CD14-positive monocyte (primary cell): Measurements from ENCODE around the gene TMEM273. TPM values are rescaled to one million over a fixed set of nuclear protein-coding genes. Genes with fewer than 3 reads are reported as not detected.

ENCODE experiments used
- DNase-seq, 3 donors: peaks; one replicate each; pipeline ENCODE4 v3.0.0-alpha.2; 2011 to 2022
- H2AFZ ChIP-seq: 2 replicates; pipeline ENCODE4 v1.6.0; 2012; ENCODE audit warnings: mild to moderate bottlenecking, low read depth, low read length, inconsistent platforms; ENCODE audit not compliant: insufficient read depth, poor library complexity, severe bottlenecking
- H3K27ac ChIP-seq, 2 donors: 1 replicate in 1 of 2; 2 replicates in 1 of 2; pipeline ENCODE4 v1.5.1; 2012 to 2013; ENCODE audit warnings: low read length in 2 of 2, control low read depth in 1 of 2, inconsistent platforms in 1 of 2, low read depth in 1 of 2, mild to moderate bottlenecking in 1 of 2
- H3K27me3 ChIP-seq, 2 donors: one replicate each; pipeline versions ENCODE4 v1.6.0 to v1.6.1; 2011 to 2013; ENCODE audit warnings: low read length in 2 of 2; ENCODE audit not compliant: control insufficient read depth in 2 of 2, insufficient read depth in 2 of 2
- H3K36me3 ChIP-seq, 2 donors: replicated peaks in 1 of 2; 1 replicate in 1 of 2; 2 replicates in 1 of 2; pipeline versions ENCODE4 v1.5.1 to v1.6.1; 2012 to 2013; ENCODE audit warnings: low read length in 2 of 2, control low read depth in 1 of 2, inconsistent platforms in 1 of 2, mild to moderate bottlenecking in 1 of 2; ENCODE audit not compliant: insufficient read depth in 2 of 2, control insufficient read depth in 1 of 2
- H3K4me1 ChIP-seq, 2 donors: 1 replicate in 1 of 2; 2 replicates in 1 of 2; pipeline versions ENCODE4 v1.5.1 to v1.6.1; 2012 to 2013; ENCODE audit warnings: low read length in 2 of 2, control low read depth in 1 of 2, inconsistent platforms in 1 of 2, mild to moderate bottlenecking in 1 of 2, moderate library complexity in 1 of 2; ENCODE audit not compliant: insufficient read depth in 2 of 2, control insufficient read depth in 1 of 2
- H3K4me2 ChIP-seq: replicated peaks from 2 replicates; pipeline ENCODE3; 2012; ENCODE audit warnings: low read length, moderate library complexity, mild to moderate bottlenecking; ENCODE audit not compliant: poor library complexity, severe bottlenecking; ENCODE audit errors: extremely low read depth
- H3K4me3 ChIP-seq, 3 experiments: fragments of 200-600 bp in 1 of 3; sonication (generic) in 1 of 3; replicated peaks in 1 of 3; 1 replicate in 2 of 3; 2 replicates in 1 of 3; pipeline ENCODE4 v1.5.1; 2011 to 2013; ENCODE audit warnings: low read length in 3 of 3, mild to moderate bottlenecking in 3 of 3, control low read depth in 2 of 3, low read depth in 2 of 3, inconsistent platforms in 1 of 3, moderate library complexity in 1 of 3
- H3K79me2 ChIP-seq: 2 replicates; pipeline ENCODE4 v1.6.0; 2012; ENCODE audit warnings: mild to moderate bottlenecking, control low read depth, inconsistent platforms, low read length, moderate library complexity; ENCODE audit not compliant: insufficient read depth
- H3K9ac ChIP-seq: 2 replicates; pipeline ENCODE4 v1.6.0; 2017; ENCODE audit warnings: low read length, mild to moderate bottlenecking; ENCODE audit not compliant: insufficient read depth, poor library complexity, severe bottlenecking
- H3K9me3 ChIP-seq, 2 donors: replicated peaks in 1 of 2; 1 replicate in 1 of 2; 2 replicates in 1 of 2; pipeline versions ENCODE4 v1.5.1 to v1.6.1; 2012 to 2013; ENCODE audit warnings: low read length in 2 of 2, control low read depth in 1 of 2; ENCODE audit not compliant: control insufficient read depth in 1 of 2, insufficient read depth in 1 of 2
- H4K20me1 ChIP-seq: 2 replicates; pipeline ENCODE4 v1.6.0; 2012; ENCODE audit warnings: mild to moderate bottlenecking, low read length, control low read depth, moderate library complexity; ENCODE audit not compliant: insufficient read depth
- H3K27ac Mint-ChIP-seq, 7 donors: one replicate each; pipeline ENCODE4 v1.8.0; 2020; ENCODE audit warnings: mild to moderate bottlenecking in 7 of 7, mixed read lengths in 7 of 7, moderate library complexity in 6 of 7, inconsistent platforms in 2 of 7
- H3K27me3 Mint-ChIP-seq, 3 donors: one replicate each; pipeline ENCODE4 v1.8.0; 2021 to 2022; ENCODE audit warnings: low read depth in 3 of 3, mild to moderate bottlenecking in 3 of 3, mixed read lengths in 3 of 3, moderate library complexity in 3 of 3, inconsistent platforms in 1 of 3
- H3K36me3 Mint-ChIP-seq, 2 donors: one replicate each; pipeline ENCODE4 v1.8.0; 2020; ENCODE audit warnings: mixed read lengths in 2 of 2, inconsistent platforms in 1 of 2, mild to moderate bottlenecking in 1 of 2
- H3K4me1 Mint-ChIP-seq: one replicate; pipeline ENCODE4 v1.8.0; 2020; ENCODE audit warnings: mild to moderate bottlenecking, mixed read lengths
- H3K4me3 Mint-ChIP-seq, 2 donors: one replicate each; pipeline ENCODE4 v1.8.0; 2020; ENCODE audit warnings: mild to moderate bottlenecking in 2 of 2, mixed read lengths in 2 of 2, moderate library complexity in 1 of 2
- H3K9me3 Mint-ChIP-seq, 7 donors: one replicate each; pipeline ENCODE4 v1.8.0; 2020 to 2022; ENCODE audit warnings: mixed read lengths in 7 of 7, mild to moderate bottlenecking in 6 of 7, moderate library complexity in 6 of 7, inconsistent platforms in 2 of 7
- CTCF ChIP-seq: fragments of 200-600 bp; IDR thresholded peaks from one replicate; pipeline ENCODE4 v1.8.0; 2022; ENCODE audit warnings: antibody characterized with exemption, mild to moderate bottlenecking
- WGBS: methylation state at CpG from one replicate; pipeline ENCODE4 v1.1.5; 2013; ENCODE audit warnings: missing lambda C conversion rate; ENCODE audit not compliant: insufficient coverage; 5-methylcytosine and 5-hydroxymethylcytosine counted together
- intact Hi-C, 2 donors: fragments of 100-400 bp; cut with micrococcal nuclease; formaldehyde crosslinking; loops; one replicate each; pipeline versions ENCODE4 v1.15.0 to v1.15.1; 2023
- polyA plus RNA-seq, 3 donors: library from polyadenylated mRNA; depleted of rRNA in 1 of 3; unstranded in 2 of 3; stranded (reverse) in 1 of 3; fragments of 300-500 nt in 2 of 3; fragments of >200 nt in 1 of 3; fragmentation: Illumina TruSeq in 2 of 3; gene quantifications; 1 replicate in 2 of 3; 2 replicates in 1 of 3; pipeline ENCODE4 v1.2.3, GENCODE V29; 2012 to 2021

Gene TMEM273
- polyA plus RNA-seq, 3 donors: 6.7 to 7.9 (median 6.9) TPM

- Histone ChIP-seq H2AFZ (no peak overlapping the region), H3K27ac (no peak overlapping the region), H3K4me1 (no peaks in the 10 kb centered on the region), H3K27me3 (no peaks in the 10 kb centered on the region), H3K4me3 (no peak overlapping the region), H3K36me3 (no peaks in the 10 kb centered on the region), H4K20me1 (no peaks in the 10 kb centered on the region), H3K9me3 (no peaks in the 10 kb centered on the region), H3K4me2 (no peak overlapping the region), H3K79me2 (no peaks in the 10 kb centered on the region), H3K9ac (no peak overlapping the region)
- 83% methylated on average over 3 of the region's 7 CpGs for WGBS
- peaks cover 0 to 3% (median 0%) of the 10 kb centered on the region in 7 donors for H3K9me3 Mint-ChIP-seq
- no peaks in the 10 kb centered on the region for H3K4me1 Mint-ChIP-seq
- H3K27me3 Mint-ChIP-seq: peaks cover 0 to 5% (median 4%) of the 10 kb centered on the region in 3 donors
- H3K36me3 Mint-ChIP-seq: no peaks in the 10 kb centered on the region
- H3K4me3 Mint-ChIP-seq: no peak overlapping the region
- no peak overlapping the region for H3K27ac Mint-ChIP-seq
- no peak for DNase-seq
- TF ChIP-seq CTCF: no peak
- intact Hi-C loops: no loop called here
Observed at GRCh38 chr10:49123981-49124950, 63.9 kb downstream of the TMEM273 start.

- Mint-ChIP-seq H3K9me3 (peaks cover 0 to 2% (median 0%) of the 10 kb centered on the region in 7 donors), H3K27ac (no peak overlapping the region), H3K4me3 (no peak overlapping the region), H3K27me3 (peaks cover 5% of the 10 kb centered on the region in 3 donors), H3K4me1 (peaks cover 13% of the 10 kb centered on the region), H3K36me3 (no peaks in the 10 kb centered on the region)
- Histone ChIP-seq H2AFZ (no peak overlapping the region), H3K36me3 (no peaks in the 10 kb centered on the region), H3K27me3 (peaks cover 0 to 2% of the 10 kb centered on the region in 2 donors), H3K4me1 (no peaks in the 10 kb centered on the region), H4K20me1 (no peaks in the 10 kb centered on the region), H3K27ac (no peak overlapping the region), H3K4me3 (no peak overlapping the region), H3K79me2 (no peaks in the 10 kb centered on the region), H3K9me3 (no peaks in the 10 kb centered on the region), H3K9ac (no peak overlapping the region), H3K4me2 (no peak overlapping the region)
- 73% methylated on average over 1 of the region's 3 CpGs for WGBS
- intact Hi-C loops: no loop called here
- no peak for TF ChIP-seq CTCF
- DNase-seq: no peak
Observed at GRCh38 chr10:49120911-49121310, 67.3 kb downstream of the TMEM273 start.
